Trophoblast cell (in vitro differentiated cells and primary cell): ENCODE results near the gene KLF14.
"Not testable (repeated sequence)": the region's sequence is repeated elsewhere in the genome, so short reads cannot be mapped to it uniquely, and the experiment has no call there.

Experiments used
- DNase-seq, 2 donors: peaks; one replicate each; pipeline ENCODE4 v3.0.0-alpha.2; 2016
- H2AFZ ChIP-seq: 2 replicates; pipeline ENCODE4 v1.6.1; 2013; ENCODE audit warnings: low read length, moderate library complexity, mild to moderate bottlenecking; ENCODE audit not compliant: insufficient read depth, poor library complexity
- H2AK5ac ChIP-seq: 2 replicates; pipeline ENCODE4 v1.6.1; 2013; ENCODE audit warnings: mild to moderate bottlenecking, low read length
- H2BK120ac ChIP-seq: 2 replicates; pipeline ENCODE4 v1.6.1; 2013; ENCODE audit warnings: low read length, mild to moderate bottlenecking, moderate library complexity; ENCODE audit not compliant: insufficient read depth, poor library complexity
- H2BK12ac ChIP-seq: 2 replicates; pipeline ENCODE4 v1.6.1; 2013; ENCODE audit warnings: mild to moderate bottlenecking, low read length, moderate library complexity
- H2BK5ac ChIP-seq: 2 replicates; pipeline ENCODE4 v1.6.1; 2013; ENCODE audit warnings: low read length, low read depth, moderate library complexity, mild to moderate bottlenecking; ENCODE audit not compliant: poor library complexity
- H3K14ac ChIP-seq: 2 replicates; pipeline ENCODE4 v1.6.1; 2013; ENCODE audit warnings: mild to moderate bottlenecking, low read length
- H3K18ac ChIP-seq: 2 replicates; pipeline ENCODE4 v1.6.1; 2013; ENCODE audit warnings: mild to moderate bottlenecking, low read length
- H3K23ac ChIP-seq: 2 replicates; pipeline ENCODE4 v1.6.1; 2013; ENCODE audit warnings: low read length
- H3K27ac ChIP-seq: 2 replicates; pipeline ENCODE4 v1.5.1; 2013; ENCODE audit warnings: low read depth, mild to moderate bottlenecking, inconsistent platforms, low read length, moderate library complexity
- H3K27me3 ChIP-seq: 2 replicates; pipeline ENCODE4 v1.6.1; 2013; ENCODE audit warnings: inconsistent platforms, mild to moderate bottlenecking, low read length, moderate library complexity; ENCODE audit not compliant: insufficient read depth
- H3K36me3 ChIP-seq, 2 experiments: 1 replicate in 1 of 2; 2 replicates in 1 of 2; pipeline ENCODE4 v1.6.1; 2013; ENCODE audit warnings: low read length in 2 of 2, mild to moderate bottlenecking in 2 of 2, moderate library complexity in 1 of 2; ENCODE audit not compliant: insufficient read depth in 2 of 2, control insufficient read depth in 1 of 2
- H3K4ac ChIP-seq: 2 replicates; pipeline ENCODE4 v1.6.1; 2013; ENCODE audit warnings: low read depth, mild to moderate bottlenecking, low read length, moderate library complexity
- H3K4me1 ChIP-seq, 2 experiments: 1 replicate in 1 of 2; 2 replicates in 1 of 2; pipeline ENCODE4 v1.6.1; 2013; ENCODE audit warnings: low read length in 2 of 2, mild to moderate bottlenecking in 2 of 2, moderate library complexity in 1 of 2; ENCODE audit not compliant: insufficient read depth in 2 of 2, control insufficient read depth in 1 of 2
- H3K4me2 ChIP-seq: 2 replicates; pipeline ENCODE4 v1.6.1; 2013; ENCODE audit warnings: inconsistent platforms, mild to moderate bottlenecking, low read length, moderate library complexity
- H3K4me3 ChIP-seq: 2 replicates; pipeline ENCODE4 v1.5.1; 2013; ENCODE audit warnings: mild to moderate bottlenecking, low read depth, low read length, inconsistent platforms
- H3K79me1 ChIP-seq: one replicate; pipeline ENCODE4 v1.6.1; 2013; ENCODE audit warnings: low read length
- H3K79me2 ChIP-seq: 2 replicates; pipeline ENCODE4 v1.6.1; 2013; ENCODE audit warnings: low read length, mild to moderate bottlenecking; ENCODE audit not compliant: control insufficient read depth, insufficient read depth, poor library complexity
- H3K9ac ChIP-seq: 2 replicates; pipeline ENCODE4 v1.6.1; 2013; ENCODE audit warnings: mild to moderate bottlenecking, low read length
- H3K9me3 ChIP-seq: 2 replicates; pipeline ENCODE4 v1.6.1; 2013; ENCODE audit warnings: low read depth, mild to moderate bottlenecking, control low read depth, inconsistent platforms, low read length; ENCODE audit not compliant: insufficient read depth
- H4K12ac ChIP-seq: 2 replicates; pipeline ENCODE4 v1.6.1; 2013; ENCODE audit warnings: low read depth, mild to moderate bottlenecking, low read length, moderate library complexity
- H4K8ac ChIP-seq: 2 replicates; pipeline ENCODE4 v1.6.1; 2013; ENCODE audit warnings: low read depth, mild to moderate bottlenecking, low read length, moderate library complexity
- H4K91ac ChIP-seq: one replicate; pipeline ENCODE4 v1.6.1; 2013; ENCODE audit warnings: low read depth, mild to moderate bottlenecking, low read length, moderate library complexity
- WGBS: extraction: QIAGEN DNeasy Blood & Tissue Kit; methylation state at CpG from one replicate; pipeline ENCODE4 v1.1.7; 2013; ENCODE audit warnings: missing lambda C conversion rate; ENCODE audit not compliant: insufficient read length, insufficient coverage; ENCODE audit errors: extremely low coverage; 5-methylcytosine and 5-hydroxymethylcytosine counted together

Gene KLF14

GRCh38 chr7:130768854-130769253 lies 34.8 kb upstream of the KLF14 start:
- no peak overlapping the region for H2BK12ac ChIP-seq
- H3K79me1 ChIP-seq, result no peaks in the 10 kb centered on the region
- no peak overlapping the region for H2BK5ac ChIP-seq
- H3K9ac ChIP-seq, result no peak overlapping the region
- H4K91ac ChIP-seq, result no peak overlapping the region
- no peak overlapping the region for H2AK5ac ChIP-seq
- no peak overlapping the region for H4K8ac ChIP-seq
- no peaks in the 10 kb centered on the region for H3K36me3 ChIP-seq
- no peak overlapping the region for H3K23ac ChIP-seq
- H3K4ac ChIP-seq, result no peak overlapping the region
- no CpG with 5 or more reads among the region's 1 CpG for WGBS
- no peaks in the 10 kb centered on the region for H3K79me2 ChIP-seq
- H4K12ac ChIP-seq, result no peak overlapping the region
- no peak overlapping the region for H2BK120ac ChIP-seq
- no peaks in the 10 kb centered on the region for H3K27me3 ChIP-seq
- DNase-seq, result no peak
- no peaks in the 10 kb centered on the region for H3K4me1 ChIP-seq
- no peak overlapping the region for H3K18ac ChIP-seq
- H3K27ac ChIP-seq, result no peak overlapping the region
- H3K9me3 ChIP-seq, result peaks cover 3% of the 10 kb centered on the region
- H3K4me3 ChIP-seq, result no peak overlapping the region
- H3K4me2 ChIP-seq, result no peak overlapping the region
- no peak overlapping the region for H3K14ac ChIP-seq
- H2AFZ ChIP-seq, result no peak overlapping the region

- H3K14ac ChIP-seq, H3K27me3 ChIP-seq, H4K12ac ChIP-seq, H3K23ac ChIP-seq, H3K4me2 ChIP-seq, H3K79me2 ChIP-seq, H3K79me1 ChIP-seq, H4K8ac ChIP-seq, H3K27ac ChIP-seq, H3K4me1 ChIP-seq, H3K4me3 ChIP-seq, H2AFZ ChIP-seq, H3K18ac ChIP-seq, DNase-seq, H4K91ac ChIP-seq, H3K36me3 ChIP-seq, H2BK5ac ChIP-seq, H3K4ac ChIP-seq, H2BK12ac ChIP-seq, H3K9ac ChIP-seq, H2AK5ac ChIP-seq, H2BK120ac ChIP-seq, H3K9me3 ChIP-seq: not testable (repeated sequence)
- WGBS, result no CpG with 5 or more reads among the region's 4 CpGs
Measured at GRCh38 chr7:130764569-130764968, 30.6 kb upstream of the KLF14 start.

GRCh38 chr7:130758429-130759056 lies 24.5 kb upstream of the KLF14 start:
- Histone ChIP-seq H4K8ac (no peak overlapping the region), H3K4me2 (no peak overlapping the region), H2BK12ac (no peak overlapping the region), H2BK120ac (no peak overlapping the region), H4K91ac (no peak overlapping the region), H2BK5ac (no peak overlapping the region), H3K36me3 (no peaks in the 10 kb centered on the region), H3K9ac (no peak overlapping the region), H3K27ac (no peak overlapping the region), H3K14ac (no peak overlapping the region), H4K12ac (no peak overlapping the region), H2AFZ (no peak overlapping the region), H3K79me2 (no peaks in the 10 kb centered on the region), H3K9me3 (no peaks in the 10 kb centered on the region), H3K27me3 (no peaks in the 10 kb centered on the region), H3K18ac (no peak overlapping the region), H3K23ac (no peak overlapping the region), H2AK5ac (no peak overlapping the region), H3K4me1 (no peaks in the 10 kb centered on the region), H3K79me1 (no peaks in the 10 kb centered on the region), H3K4ac (no peak overlapping the region), H3K4me3 (no peak overlapping the region)
- DNase-seq, result peak in 1 of 2 donors; percentile 71
- WGBS, result no CpG with 5 or more reads among the region's 2 CpGs

GRCh38 chr7:130756316-130756715 lies 22.3 kb upstream of the KLF14 start:
- H4K91ac ChIP-seq, result no peak overlapping the region
- H3K79me1 ChIP-seq, result no peaks in the 10 kb centered on the region
- no peak overlapping the region for H2AFZ ChIP-seq
- H4K12ac ChIP-seq, result no peak overlapping the region
- no peaks in the 10 kb centered on the region for H3K9me3 ChIP-seq
- H2BK5ac ChIP-seq, result no peak overlapping the region
- no peak overlapping the region for H3K9ac ChIP-seq
- H3K27me3 ChIP-seq, result no peaks in the 10 kb centered on the region
- H2BK12ac ChIP-seq, result no peak overlapping the region
- no CpG with 5 or more reads among the region's 2 CpGs for WGBS
- H3K4me3 ChIP-seq, result no peak overlapping the region
- no peak overlapping the region for H4K8ac ChIP-seq
- no peaks in the 10 kb centered on the region for H3K79me2 ChIP-seq
- H3K14ac ChIP-seq, result no peak overlapping the region
- H3K4ac ChIP-seq, result no peak overlapping the region
- no peak overlapping the region for H3K27ac ChIP-seq
- no peak for DNase-seq
- H3K36me3 ChIP-seq, result no peaks in the 10 kb centered on the region
- no peak overlapping the region for H2BK120ac ChIP-seq
- no peak overlapping the region for H2AK5ac ChIP-seq
- no peak overlapping the region for H3K18ac ChIP-seq
- no peak overlapping the region for H3K23ac ChIP-seq
- H3K4me1 ChIP-seq, result no peaks in the 10 kb centered on the region
- H3K4me2 ChIP-seq, result no peak overlapping the region
